ENCODE data around the gene ZNF75A.

Gene ZNF75A

GRCh38 chr16:3285131-3285530, 20.2 kb upstream of the ZNF75A start:
- no peak for DNase-seq (ENCODE audit: low read depth in 4 of 4, low spot score in 1 of 4)

- DNase-seq (ENCODE audit: low read depth in 4 of 4, low spot score in 1 of 4): no peak
Measured at GRCh38 chr16:3289998-3290673, 15.2 kb upstream of the ZNF75A start.

- no peak for DNase-seq (ENCODE audit: low read depth in 4 of 4, low spot score in 1 of 4)
Measured at GRCh38 chr16:3292604-3293003, 12.7 kb upstream of the ZNF75A start.

GRCh38 chr16:3295209-3295608, 10.1 kb upstream of the ZNF75A start:
- DNase-seq (ENCODE audit: low read depth in 4 of 4, low spot score in 1 of 4): no peak

GRCh38 chr16:3295783-3296182, 9.5 kb upstream of the ZNF75A start:
- no peak for DNase-seq (ENCODE audit: low read depth in 4 of 4, low spot score in 1 of 4)

GRCh38 chr16:3304370-3304769, 927 bp upstream of the ZNF75A start:
- DNase-seq (ENCODE audit: low read depth in 4 of 4, low spot score in 1 of 4): no peak

GRCh38 chr16:3306078-3306477, 781 bp downstream of the ZNF75A start:
- DNase-seq (ENCODE audit: low read depth in 4 of 4, low spot score in 1 of 4): no peak

- no peak for DNase-seq (ENCODE audit: low read depth in 4 of 4, low spot score in 1 of 4)
Measured at GRCh38 chr16:3311496-3311895, 6.2 kb downstream of the ZNF75A start.

- no peak for DNase-seq (ENCODE audit: low read depth in 4 of 4, low spot score in 1 of 4)
Measured at GRCh38 chr16:3317315-3317999, 12.2 kb downstream of the ZNF75A start.

- DNase-seq (ENCODE audit: low read depth in 4 of 4, low spot score in 1 of 4): no peak
Measured at GRCh38 chr16:3321816-3322215, 16.5 kb downstream of the ZNF75A start.

GRCh38 chr16:3327514-3327913, 22.2 kb downstream of the ZNF75A start:
- no peak for DNase-seq (ENCODE audit: low read depth in 4 of 4, low spot score in 1 of 4)

- no peak for DNase-seq (ENCODE audit: low read depth in 4 of 4, low spot score in 1 of 4)
Measured at GRCh38 chr16:3328104-3328503, 22.8 kb downstream of the ZNF75A start.

GRCh38 chr16:3328643-3329042, 23.3 kb downstream of the ZNF75A start:
- DNase-seq (ENCODE audit: low read depth in 4 of 4, low spot score in 1 of 4): no peak

- DNase-seq (ENCODE audit: low read depth in 4 of 4, low spot score in 1 of 4): no peak
Measured at GRCh38 chr16:3346041-3346440, 40.7 kb downstream of the ZNF75A start.

- no peak for DNase-seq (ENCODE audit: low read depth in 4 of 4, low spot score in 1 of 4)
Measured at GRCh38 chr16:3347586-3347985, 42.3 kb downstream of the ZNF75A start.

- no peak for DNase-seq (ENCODE audit: low read depth in 4 of 4, low spot score in 1 of 4)
Measured at GRCh38 chr16:3348547-3349167, 43.4 kb downstream of the ZNF75A start.

- DNase-seq (ENCODE audit: low read depth in 4 of 4, low spot score in 1 of 4): no peak
Measured at GRCh38 chr16:3349175-3349574, 43.9 kb downstream of the ZNF75A start.

GRCh38 chr16:3355589-3355988, 50.3 kb downstream of the ZNF75A start, which contains the start of gene OR2C1:
Gene OR2C1 (plus strand): TSS chr16:3355889. CDS start chr16:3355941, 52 bp downstream.
- DNase-seq (ENCODE audit: low read depth in 4 of 4, low spot score in 1 of 4): no peak

- DNase-seq (ENCODE audit: low read depth in 4 of 4, low spot score in 1 of 4): no peak
Measured at GRCh38 chr16:3356118-3356517, 50.8 kb downstream of the ZNF75A start.

GRCh38 chr16:3358871-3359270, 53.6 kb downstream of the ZNF75A start:
- no peak for DNase-seq (ENCODE audit: low read depth in 4 of 4, low spot score in 1 of 4)

GRCh38 chr16:3362931-3363330, 57.6 kb downstream of the ZNF75A start:
- DNase-seq (ENCODE audit: low read depth in 4 of 4, low spot score in 1 of 4): no peak

- no peak for DNase-seq (ENCODE audit: low read depth in 4 of 4, low spot score in 1 of 4)
Measured at GRCh38 chr16:3363793-3364192, 58.5 kb downstream of the ZNF75A start.

Measured in stimulated activated CD4-positive, alpha-beta T cell treated with anti-CD3 and anti-CD28 coated beads, Interleukin-1b, Interleukin-23, amount 100 ng/mL, for 24 hours (primary cell).